Measurements from ENCODE around the gene NCR1.

NCR1 gene

DNA sequence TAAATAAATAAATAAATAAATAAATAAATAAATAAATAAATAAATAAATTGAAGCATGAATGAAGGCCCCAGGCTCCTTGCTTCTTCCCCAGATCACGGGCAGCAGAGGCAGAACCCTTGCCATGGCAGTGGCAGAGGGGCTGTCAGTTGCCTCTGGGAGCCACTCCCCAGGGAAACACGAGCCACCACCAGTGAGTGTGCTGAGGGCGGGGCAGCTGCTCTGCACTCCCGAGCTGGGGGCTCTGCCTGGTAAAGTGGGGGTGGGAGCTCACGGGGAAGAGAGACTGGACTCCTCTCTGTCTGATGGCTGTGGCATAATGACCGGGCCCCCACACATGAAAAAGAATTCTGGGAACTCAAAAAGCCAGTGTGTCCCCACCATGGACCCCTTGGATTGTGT lies 24.1 kb upstream of the NCR1 start:
- H3K79me1 ChIP-seq (ENCODE audit: low read length), result peaks cover 2% of the 10 kb centered on the region
- H2AFZ ChIP-seq (ENCODE audit: insufficient read depth, low read length, poor library complexity), result no peak overlapping the region
- no peak overlapping the region for H3K4me2 ChIP-seq (ENCODE audit: low read length)
- no peak overlapping the region for H3K4ac ChIP-seq (ENCODE audit: low read depth, low read length)
- no peak overlapping the region for H2BK5ac ChIP-seq (ENCODE audit: low read depth, low read length, poor library complexity)
- no peak for DNase-seq
- H2AK5ac ChIP-seq (ENCODE audit: low read length), result no peak overlapping the region
- H3K18ac ChIP-seq (ENCODE audit: low read length), result no peak overlapping the region
- no peaks in the 10 kb centered on the region for H3K79me2 ChIP-seq (ENCODE audit: control insufficient read depth, insufficient read depth, low read length, poor library complexity)
- WGBS (ENCODE audit: extremely low coverage, insufficient coverage, insufficient read length), result no CpG with 5 or more reads among the region's 6 CpGs
- H2BK12ac ChIP-seq (ENCODE audit: low read length), result peak overlapping the region; percentile 10
- H3K14ac ChIP-seq (ENCODE audit: low read length), result no peak overlapping the region
- H3K27me3 ChIP-seq (ENCODE audit: insufficient read depth, low read length), result no peaks in the 10 kb centered on the region
- H4K12ac ChIP-seq (ENCODE audit: low read depth, low read length), result no peak overlapping the region
- H3K27ac ChIP-seq (ENCODE audit: low read depth, low read length), result no peak overlapping the region
- no peaks in the 10 kb centered on the region for H3K4me1 ChIP-seq (ENCODE audit: control insufficient read depth in 1 of 2, insufficient read depth in 2 of 2, low read length in 2 of 2)
- peak overlapping the region; percentile 79 for H4K91ac ChIP-seq (ENCODE audit: low read depth, low read length)
- no peak overlapping the region for H3K9ac ChIP-seq (ENCODE audit: low read length)
- H3K9me3 ChIP-seq (ENCODE audit: insufficient read depth, low read depth, low read length), result peaks cover 4% of the 10 kb centered on the region
- no peak overlapping the region for H3K4me3 ChIP-seq (ENCODE audit: low read depth, low read length)
- H4K8ac ChIP-seq (ENCODE audit: low read depth, low read length), result no peak overlapping the region
- H2BK120ac ChIP-seq (ENCODE audit: insufficient read depth, low read length, poor library complexity), result peak overlapping the region; percentile 10
- no peaks in the 10 kb centered on the region for H3K36me3 ChIP-seq (ENCODE audit: control insufficient read depth in 1 of 2, insufficient read depth in 2 of 2, low read length in 2 of 2)
- H3K23ac ChIP-seq (ENCODE audit: low read length), result no peak overlapping the region

DNA sequence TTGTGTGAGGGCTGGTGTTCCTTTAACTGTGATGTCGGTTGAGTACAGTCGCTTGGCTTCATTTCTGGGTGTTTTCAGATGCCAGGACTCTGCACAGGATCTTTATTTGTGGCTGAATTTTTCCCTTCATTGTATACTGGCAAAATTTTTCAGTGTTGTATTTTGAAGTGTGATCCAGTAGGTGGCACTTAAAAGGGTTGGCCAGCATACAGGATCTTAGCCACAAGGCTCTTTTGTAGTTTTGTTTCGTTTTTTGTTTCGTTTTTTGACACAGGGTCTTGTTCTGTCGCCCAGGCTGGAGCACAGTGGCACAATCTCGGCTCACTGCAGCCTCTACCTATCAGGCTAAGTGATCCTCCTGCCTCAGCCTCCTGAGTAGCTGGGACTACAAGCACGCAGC lies 23.2 kb upstream of the NCR1 start:
- H3K36me3 ChIP-seq (ENCODE audit: control insufficient read depth in 1 of 2, insufficient read depth in 2 of 2, low read length in 2 of 2), result no peaks in the 10 kb centered on the region
- no peaks in the 10 kb centered on the region for H3K27me3 ChIP-seq (ENCODE audit: insufficient read depth, low read length)
- no peaks in the 10 kb centered on the region for H3K79me2 ChIP-seq (ENCODE audit: control insufficient read depth, insufficient read depth, low read length, poor library complexity)
- H2AFZ ChIP-seq (ENCODE audit: insufficient read depth, low read length, poor library complexity), result no peak overlapping the region
- no peak overlapping the region for H3K4ac ChIP-seq (ENCODE audit: low read depth, low read length)
- peak overlapping the region; percentile 65 for H2BK120ac ChIP-seq (ENCODE audit: insufficient read depth, low read length, poor library complexity)
- no peak overlapping the region for H3K18ac ChIP-seq (ENCODE audit: low read length)
- H3K14ac ChIP-seq (ENCODE audit: low read length), result no peak overlapping the region
- no peak overlapping the region for H3K27ac ChIP-seq (ENCODE audit: low read depth, low read length)
- no peak overlapping the region for H3K23ac ChIP-seq (ENCODE audit: low read length)
- no peak overlapping the region for H4K12ac ChIP-seq (ENCODE audit: low read depth, low read length)
- no CpG with 5 or more reads among the region's 7 CpGs for WGBS (ENCODE audit: extremely low coverage, insufficient coverage, insufficient read length)
- H4K8ac ChIP-seq (ENCODE audit: low read depth, low read length), result no peak overlapping the region
- H2BK12ac ChIP-seq (ENCODE audit: low read length), result peak overlapping the region; percentile 85
- H2AK5ac ChIP-seq (ENCODE audit: low read length), result no peak overlapping the region
- no peak overlapping the region for H3K9ac ChIP-seq (ENCODE audit: low read length)
- H3K4me1 ChIP-seq (ENCODE audit: control insufficient read depth in 1 of 2, insufficient read depth in 2 of 2, low read length in 2 of 2), result no peaks in the 10 kb centered on the region
- no peak overlapping the region for H4K91ac ChIP-seq (ENCODE audit: low read depth, low read length)
- peak in 1 of 2 donors; percentile 28 for DNase-seq
- H3K4me2 ChIP-seq (ENCODE audit: low read length), result no peak overlapping the region
- H2BK5ac ChIP-seq (ENCODE audit: low read depth, low read length, poor library complexity), result no peak overlapping the region
- peaks cover 2% of the 10 kb centered on the region for H3K79me1 ChIP-seq (ENCODE audit: low read length)
- H3K9me3 ChIP-seq (ENCODE audit: insufficient read depth, low read depth, low read length), result peaks cover 4% of the 10 kb centered on the region
- H3K4me3 ChIP-seq (ENCODE audit: low read depth, low read length), result no peak overlapping the region

DNA sequence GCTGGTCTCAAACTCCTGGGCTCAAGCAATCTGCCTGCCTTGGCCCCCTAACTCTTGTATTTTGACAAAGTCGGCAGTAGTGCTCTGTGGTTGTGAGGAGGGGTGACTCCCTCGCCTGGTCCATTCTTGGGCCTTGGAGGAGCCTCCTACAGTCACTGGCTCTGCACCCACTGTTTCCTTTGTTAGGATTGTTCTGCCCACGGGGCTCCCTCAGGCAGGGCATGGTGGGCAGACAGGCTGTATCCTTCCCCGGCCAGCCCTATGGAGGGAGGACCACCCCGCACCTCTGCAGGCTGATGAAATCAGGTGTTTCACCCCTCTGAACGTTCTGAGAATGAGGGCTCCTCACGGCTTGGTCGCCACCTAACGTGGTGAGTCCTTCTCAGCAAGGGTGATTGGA lies 22.7 kb upstream of the NCR1 start:
- peaks cover 2% of the 10 kb centered on the region for H3K79me1 ChIP-seq (ENCODE audit: low read length)

DNA sequence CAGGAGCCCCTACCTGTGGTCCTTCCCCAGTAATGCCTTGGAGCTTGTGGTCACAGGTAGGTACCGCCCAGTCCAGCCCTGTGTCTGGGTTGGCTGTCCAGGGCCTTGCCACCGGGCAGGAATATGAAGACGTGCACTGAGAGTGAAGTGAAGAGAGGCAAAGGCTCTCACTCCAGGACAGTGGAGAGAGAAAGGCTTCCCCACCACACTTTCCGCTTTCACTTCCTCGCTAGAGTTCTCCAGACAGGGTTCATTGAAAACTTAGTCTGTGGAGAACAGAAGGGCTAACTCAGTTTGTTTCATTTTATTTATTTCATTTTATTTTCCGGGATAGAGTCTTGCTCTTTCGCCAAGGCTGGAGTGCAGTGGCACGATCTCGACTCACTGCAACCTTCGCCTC lies 17.7 kb upstream of the NCR1 start:
- H2BK5ac ChIP-seq (ENCODE audit: low read depth, low read length, poor library complexity), result no peak overlapping the region
- H2BK12ac ChIP-seq (ENCODE audit: low read length), result no peak overlapping the region
- H3K36me3 ChIP-seq (ENCODE audit: control insufficient read depth in 1 of 2, insufficient read depth in 2 of 2, low read length in 2 of 2), result no peaks in the 10 kb centered on the region
- H3K4ac ChIP-seq (ENCODE audit: low read depth, low read length), result no peak overlapping the region
- H2AK5ac ChIP-seq (ENCODE audit: low read length), result no peak overlapping the region
- H3K79me1 ChIP-seq (ENCODE audit: low read length), result peaks cover 2% of the 10 kb centered on the region
- no peak overlapping the region for H3K4me3 ChIP-seq (ENCODE audit: low read depth, low read length)
- no peak overlapping the region for H4K12ac ChIP-seq (ENCODE audit: low read depth, low read length)
- no peak overlapping the region for H3K23ac ChIP-seq (ENCODE audit: low read length)
- no peak overlapping the region for H3K4me2 ChIP-seq (ENCODE audit: low read length)
- no peak overlapping the region for H3K9ac ChIP-seq (ENCODE audit: low read length)
- H3K27ac ChIP-seq (ENCODE audit: low read depth, low read length), result no peak overlapping the region
- H3K4me1 ChIP-seq (ENCODE audit: control insufficient read depth in 1 of 2, insufficient read depth in 2 of 2, low read length in 2 of 2), result peaks cover 0 to 2% of the 10 kb centered on the region in 2 experiments
- no peak overlapping the region for H2BK120ac ChIP-seq (ENCODE audit: insufficient read depth, low read length, poor library complexity)
- no peak overlapping the region for H2AFZ ChIP-seq (ENCODE audit: insufficient read depth, low read length, poor library complexity)
- no peak for DNase-seq
- H3K79me2 ChIP-seq (ENCODE audit: control insufficient read depth, insufficient read depth, low read length, poor library complexity), result no peaks in the 10 kb centered on the region
- no peak overlapping the region for H4K8ac ChIP-seq (ENCODE audit: low read depth, low read length)
- no peaks in the 10 kb centered on the region for H3K27me3 ChIP-seq (ENCODE audit: insufficient read depth, low read length)
- no CpG with 5 or more reads among the region's 10 CpGs for WGBS (ENCODE audit: extremely low coverage, insufficient coverage, insufficient read length)
- H4K91ac ChIP-seq (ENCODE audit: low read depth, low read length), result no peak overlapping the region
- H3K18ac ChIP-seq (ENCODE audit: low read length), result no peak overlapping the region
- peaks cover 3% of the 10 kb centered on the region for H3K9me3 ChIP-seq (ENCODE audit: insufficient read depth, low read depth, low read length)
- H3K14ac ChIP-seq (ENCODE audit: low read length), result no peak overlapping the region

More for the DNA sequence above, 22.7 kb upstream of the NCR1 start:
- no peak overlapping the region for H3K4me2 ChIP-seq (ENCODE audit: low read length)
- no peak overlapping the region for H2BK120ac ChIP-seq (ENCODE audit: insufficient read depth, low read length, poor library complexity)
- no peak overlapping the region for H4K12ac ChIP-seq (ENCODE audit: low read depth, low read length)
- no peaks in the 10 kb centered on the region for H3K27me3 ChIP-seq (ENCODE audit: insufficient read depth, low read length)
- no peak overlapping the region for H3K4me3 ChIP-seq (ENCODE audit: low read depth, low read length)
- H2AFZ ChIP-seq (ENCODE audit: insufficient read depth, low read length, poor library complexity), result no peak overlapping the region
- peaks cover 4% of the 10 kb centered on the region for H3K9me3 ChIP-seq (ENCODE audit: insufficient read depth, low read depth, low read length)
- H3K27ac ChIP-seq (ENCODE audit: low read depth, low read length), result no peak overlapping the region
- DNase-seq, result no peak
- H2BK5ac ChIP-seq (ENCODE audit: low read depth, low read length, poor library complexity), result no peak overlapping the region
- H3K36me3 ChIP-seq (ENCODE audit: control insufficient read depth in 1 of 2, insufficient read depth in 2 of 2, low read length in 2 of 2), result no peaks in the 10 kb centered on the region
- H3K23ac ChIP-seq (ENCODE audit: low read length), result no peak overlapping the region
- peak overlapping the region; percentile 29 for H4K91ac ChIP-seq (ENCODE audit: low read depth, low read length)
- no peak overlapping the region for H4K8ac ChIP-seq (ENCODE audit: low read depth, low read length)
- peak overlapping the region; percentile 34 for H2BK12ac ChIP-seq (ENCODE audit: low read length)
- H3K4me1 ChIP-seq (ENCODE audit: control insufficient read depth in 1 of 2, insufficient read depth in 2 of 2, low read length in 2 of 2), result no peaks in the 10 kb centered on the region
- no peak overlapping the region for H3K18ac ChIP-seq (ENCODE audit: low read length)
- H3K79me2 ChIP-seq (ENCODE audit: control insufficient read depth, insufficient read depth, low read length, poor library complexity), result no peaks in the 10 kb centered on the region
- H2AK5ac ChIP-seq (ENCODE audit: low read length), result no peak overlapping the region
- H3K9ac ChIP-seq (ENCODE audit: low read length), result no peak overlapping the region
- no peak overlapping the region for H3K4ac ChIP-seq (ENCODE audit: low read depth, low read length)
- no CpG with 5 or more reads among the region's 9 CpGs for whole genome bisulfite sequencing (ENCODE audit: extremely low coverage, insufficient coverage, insufficient read length)
- no peak overlapping the region for H3K14ac ChIP-seq (ENCODE audit: low read length)
